ENCODE results near the gene KCNQ2. TPM values are rescaled to one million over a fixed set of nuclear protein-coding genes. Genes with fewer than 3 reads are reported as not detected.
"Not testable (repeated sequence)": the region's sequence is repeated elsewhere in the genome, so short reads cannot be mapped to it uniquely, and the experiment has no call there.

Gene KCNQ2
- total RNA-seq, 1 donor from 2014 or later = not detected

GRCh38 chr20:63380346-63380870 is 92.0 kb downstream of the KCNQ2 start:
- Histone ChIP-seq H3K4me1 (no peaks in the 10 kb centered on the region), H3K9me3 (no peaks in the 10 kb centered on the region), H3K27ac (no peak overlapping the region), H3K36me3 (no peaks in the 10 kb centered on the region), H3K4me3 (no peak overlapping the region), H3K27me3 (ENCODE audit: low read depth) (peaks cover 70% of the 10 kb centered on the region)
- DNase-seq = no peak
- intact Hi-C loops (cut with DNase I) = no loop called here
- ATAC-seq = no peak
- no peak for TF ChIP-seq CTCF (IDR thresholded peaks at IDR 0.05)

GRCh38 chr20:63379872-63380271 is 92.6 kb downstream of the KCNQ2 start:
- ATAC-seq; H3K27ac ChIP-seq; H3K9me3 ChIP-seq; intact Hi-C loops (cut with DNase I); H3K36me3 ChIP-seq; H3K4me3 ChIP-seq; H3K4me1 ChIP-seq; DNase-seq: not testable (repeated sequence)
- peaks cover 74% of the 10 kb centered on the region for H3K27me3 ChIP-seq (ENCODE audit: low read depth)

GRCh38 chr20:63379296-63379695 is 93.2 kb downstream of the KCNQ2 start:
- intact Hi-C loops (cut with DNase I) = no loop called here
- H3K4me3 ChIP-seq = no peak overlapping the region
- H3K27me3 ChIP-seq (ENCODE audit: low read depth) = peaks cover 76% of the 10 kb centered on the region
- no peak for DNase-seq
- H3K36me3 ChIP-seq = no peaks in the 10 kb centered on the region
- no peaks in the 10 kb centered on the region for H3K9me3 ChIP-seq
- H3K27ac ChIP-seq = no peak overlapping the region
- H3K4me1 ChIP-seq = no peaks in the 10 kb centered on the region
- no peak for ATAC-seq
- TF ChIP-seq CTCF (IDR thresholded peaks at IDR 0.05) = no peak

- DNase-seq (no peak), ATAC-seq (no peak)
- Histone ChIP-seq H3K4me1 (no peaks in the 10 kb centered on the region), H3K9me3 (no peaks in the 10 kb centered on the region), H3K4me3 (no peak overlapping the region), H3K27me3 (ENCODE audit: low read depth) (peaks cover 82% of the 10 kb centered on the region), H3K27ac (no peak overlapping the region), H3K36me3 (no peaks in the 10 kb centered on the region)
- no peak for TF ChIP-seq CTCF (IDR thresholded peaks at IDR 0.05)
- intact Hi-C loops (cut with DNase I) = no loop called here
Measured at GRCh38 chr20:63378626-63379025, 93.8 kb downstream of the KCNQ2 start.

- Histone ChIP-seq H3K9me3 (no peaks in the 10 kb centered on the region), H3K36me3 (no peaks in the 10 kb centered on the region), H3K4me3 (no peak overlapping the region), H3K4me1 (no peaks in the 10 kb centered on the region), H3K27me3 (ENCODE audit: low read depth) (peaks cover 85% of the 10 kb centered on the region), H3K27ac (no peak overlapping the region)
- intact Hi-C loops (cut with DNase I) = no loop called here
- ATAC-seq (no peak), DNase-seq (no peak)
- TF ChIP-seq CTCF (IDR thresholded peaks at IDR 0.05) = no peak
Measured at GRCh38 chr20:63377951-63378381, 94.5 kb downstream of the KCNQ2 start.

- DNase-seq = no peak
- TF ChIP-seq CTCF (IDR thresholded peaks at IDR 0.05) = no peak
- intact Hi-C loops (cut with DNase I) = no loop called here
- H3K27me3 ChIP-seq (ENCODE audit: low read depth) = peaks cover 85% of the 10 kb centered on the region
- no peaks in the 10 kb centered on the region for H3K36me3 ChIP-seq
- no peaks in the 10 kb centered on the region for H3K4me1 ChIP-seq
- no peak overlapping the region for H3K4me3 ChIP-seq
- ATAC-seq = no peak
- no peaks in the 10 kb centered on the region for H3K9me3 ChIP-seq
- H3K27ac ChIP-seq = no peak overlapping the region
Measured at GRCh38 chr20:63377256-63377941, 95.1 kb downstream of the KCNQ2 start.

Data from lower lobe of right lung (tissue), 2 donors.